ENCODE measurements around the gene ASTL. TPM values are rescaled to one million over a fixed set of nuclear protein-coding genes. Genes with fewer than 3 reads are reported as not detected.

Gene ASTL
- total and polyA plus RNA-seq, 12 donors: 0.16 TPM; not detected in 11

- no peak overlapping the region for H3K4me3 ChIP-seq
- peaks cover 19 to 56% (median 33%) of the 10 kb centered on the region in 9 donors for H3K4me1 ChIP-seq
- ATAC-seq: no peak
- H3K27me3 ChIP-seq: peaks cover 0 to 9% (median under 1%) of the 10 kb centered on the region in 7 donors
- no peak for DNase-seq
- TF ChIP-seq, protein P1, sequence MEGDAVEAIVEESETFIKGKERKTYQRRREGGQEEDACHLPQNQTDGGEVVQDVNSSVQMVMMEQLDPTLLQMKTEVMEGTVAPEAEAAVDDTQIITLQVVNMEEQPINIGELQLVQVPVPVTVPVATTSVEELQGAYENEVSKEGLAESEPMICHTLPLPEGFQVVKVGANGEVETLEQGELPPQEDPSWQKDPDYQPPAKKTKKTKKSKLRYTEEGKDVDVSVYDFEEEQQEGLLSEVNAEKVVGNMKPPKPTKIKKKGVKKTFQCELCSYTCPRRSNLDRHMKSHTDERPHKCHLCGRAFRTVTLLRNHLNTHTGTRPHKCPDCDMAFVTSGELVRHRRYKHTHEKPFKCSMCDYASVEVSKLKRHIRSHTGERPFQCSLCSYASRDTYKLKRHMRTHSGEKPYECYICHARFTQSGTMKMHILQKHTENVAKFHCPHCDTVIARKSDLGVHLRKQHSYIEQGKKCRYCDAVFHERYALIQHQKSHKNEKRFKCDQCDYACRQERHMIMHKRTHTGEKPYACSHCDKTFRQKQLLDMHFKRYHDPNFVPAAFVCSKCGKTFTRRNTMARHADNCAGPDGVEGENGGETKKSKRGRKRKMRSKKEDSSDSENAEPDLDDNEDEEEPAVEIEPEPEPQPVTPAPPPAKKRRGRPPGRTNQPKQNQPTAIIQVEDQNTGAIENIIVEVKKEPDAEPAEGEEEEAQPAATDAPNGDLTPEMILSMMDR (IDR thresholded peaks at IDR 0.05): no peak
- intact Hi-C loops (cut with DNase I): loop anchor here in 4 of 10 donors (10.0 kb wide), 2 partner anchors 46 to 86 kb away; no protein-coding TSS in a partner anchor
- H3K9me3 ChIP-seq: peaks cover 0 to 4% (median under 1%) of the 10 kb centered on the region in 11 donors
- no peaks in the 10 kb centered on the region for H3K36me3 ChIP-seq
- 92 to 95% methylated on average over 13 of the region's 13 CpGs for WGBS, 2 donors
- peak overlapping the region in 3 of 10 donors; percentile 75 to 87 (median 85) for H3K27ac ChIP-seq
Measured at GRCh38 chr2:96110621-96111256, 27.6 kb downstream of the ASTL start.

DNA sequence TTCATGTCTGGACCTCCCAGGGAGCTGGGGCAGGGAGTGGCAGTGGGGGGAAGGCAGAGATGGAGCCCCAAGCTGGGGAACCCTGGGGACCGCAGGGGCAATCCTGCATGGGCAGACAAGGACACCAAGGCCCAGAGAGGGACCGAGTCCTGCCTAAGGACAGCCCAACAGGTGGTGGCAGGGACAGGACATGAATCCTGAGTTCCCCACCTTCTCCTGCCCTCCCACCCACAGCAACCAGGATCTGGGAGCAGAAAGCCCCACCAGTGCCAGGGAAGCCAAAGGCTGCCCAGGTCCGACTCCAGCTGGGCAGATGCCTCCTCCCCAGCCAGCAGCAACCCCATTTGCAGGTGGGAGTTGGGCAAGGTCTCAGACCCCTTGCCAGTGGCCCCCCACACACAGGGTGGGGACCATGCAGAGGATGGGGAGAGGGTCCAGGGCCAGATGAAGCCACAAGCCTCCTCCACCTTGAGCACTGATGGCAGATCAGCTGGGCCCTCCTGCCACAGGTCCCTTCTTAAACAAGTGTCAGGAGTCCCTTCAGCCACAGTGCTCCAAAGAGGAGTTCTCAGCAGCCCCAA lies 28.3 kb downstream of the ASTL start:
- ATAC-seq (no peak), DNase-seq (no peak)
- Histone ChIP-seq H3K4me3 (no peak overlapping the region), H3K4me1 (peaks cover 19 to 49% (median 33%) of the 10 kb centered on the region in 9 donors), H3K27me3 (peaks cover 0 to 2% (median 0%) of the 10 kb centered on the region in 7 donors), H3K36me3 (no peaks in the 10 kb centered on the region), H3K9me3 (peaks cover 0 to 12% (median 7%) of the 10 kb centered on the region in 11 donors), H3K27ac (peak overlapping the region in 9 of 10 donors; percentile 73 to 91 (median 85))
- WGBS, 2 donors: 95 to 97% methylated on average over 3 of the region's 3 CpGs
- intact Hi-C loops (cut with DNase I): loop anchor here in 4 of 10 donors (10.0 kb wide), 2 partner anchors 45 to 85 kb away; no protein-coding TSS in a partner anchor
- TF ChIP-seq, protein P1 (IDR thresholded peaks at IDR 0.05): no peak

GRCh38 chr2:96109361-96109680 lies 29.0 kb downstream of the ASTL start:
- no peaks in the 10 kb centered on the region for H3K36me3 ChIP-seq
- intact Hi-C loops (cut with DNase I): no loop called here
- peaks cover 0 to 15% (median 8%) of the 10 kb centered on the region in 11 donors for H3K9me3 ChIP-seq
- H3K4me3 ChIP-seq: peak overlapping the region in 6 of 10 donors; percentile 13 to 43 (median 28)
- WGBS, 2 donors: 12 to 21% methylated on average over 3 of the region's 3 CpGs
- peak overlapping the region; percentile 57 to 91 (median 84) for H3K27ac ChIP-seq
- no peaks in the 10 kb centered on the region for H3K27me3 ChIP-seq
- ATAC-seq (peak in 4 of 8 donors; percentile 12 to 16 (median 16)), DNase-seq (no peak)
- TF ChIP-seq, protein P1 (IDR thresholded peaks at IDR 0.05): no peak
- peaks cover 19 to 46% (median 31%) of the 10 kb centered on the region in 9 donors for H3K4me1 ChIP-seq

- intact Hi-C loops (cut with DNase I): no loop called here
- DNase-seq: peak; percentile 63 to 76
- Histone ChIP-seq H3K36me3 (no peaks in the 10 kb centered on the region), H3K27me3 (no peaks in the 10 kb centered on the region), H3K27ac (peak overlapping the region; percentile 57 to 91 (median 84)), H3K9me3 (peaks cover 0 to 15% (median 8%) of the 10 kb centered on the region in 11 donors), H3K4me1 (peaks cover 19 to 45% (median 34%) of the 10 kb centered on the region in 9 donors), H3K4me3 (peak overlapping the region in 6 of 10 donors; percentile 13 to 43 (median 28))
- 5 to 13% methylated on average over 17 of the region's 17 CpGs for WGBS, 2 donors
- TF ChIP-seq, protein P1 (IDR thresholded peaks at IDR 0.05): no peak
- peak; percentile 68 to 89 (median 73) for ATAC-seq
Measured at GRCh38 chr2:96108541-96109360, 29.6 kb downstream of the ASTL start.

All from heart right ventricle (tissue), 16 donors.